A673 (cell line): ENCODE measurements around the gene KIR2DL4.
"Not testable (repeated sequence)": the region's sequence is repeated elsewhere in the genome, so short reads cannot be mapped to it uniquely, and the experiment has no call there.

Experiments
- CTCF ChIP-seq: fragments of 300-800, 200-600 bp; sonication (generic); conservative IDR thresholded peaks from 2 replicates; pipeline ENCODE4 v1.5.1; 2017; ENCODE audit warnings: low read depth, mild to moderate bottlenecking, antibody characterized with exemption, low read length, moderate library complexity, mixed read lengths
- EZH2 ChIP-seq: fragments of 200-600 bp; sonication (generic); IDR thresholded peaks from 2 replicates; pipeline ENCODE4 v1.6.1; 2017; ENCODE audit warnings: borderline replicate concordance, low read depth, mild to moderate bottlenecking, mixed read lengths, antibody characterized with exemption, low read length; ENCODE audit not compliant: poor library complexity, severe bottlenecking

- not testable (repeated sequence) for TF ChIP-seq CTCF, EZH2
These were observed 47.0 kb upstream of the KIR2DL4 start for GRCh38 chr19:54756204-54757110.
